Caki2 (cell line): ENCODE data around the gene ITPR3. TPM values are rescaled to one million over a fixed set of nuclear protein-coding genes. Genes with fewer than 3 reads are reported as not detected.

Experiments used
- DNase-seq: peaks from one replicate; pipeline ENCODE4 v3.0.0-alpha.2; 2015; ENCODE audit warnings: low read depth
- in situ Hi-C: cut with HindIII; loops from 2 replicates; pipeline ENCODE4 v1.10.0; 2016; ENCODE audit warnings: low sequenced_read_pairs, low pct_unique_long_range_greater_than_20kb, mixed read lengths
- total RNA-seq: library from RNA; depleted of rRNA; stranded (reverse); fragments of >200 nt; shearing (Covaris generic); gene quantifications from 2 replicates; pipeline ENCODE4 v1.2.3, GENCODE V29; 2014; ENCODE audit warnings: low replicate concordance

ITPR3 gene
- total RNA-seq, 1 experiment from 2014 or later, result 59.3 TPM

DNA sequence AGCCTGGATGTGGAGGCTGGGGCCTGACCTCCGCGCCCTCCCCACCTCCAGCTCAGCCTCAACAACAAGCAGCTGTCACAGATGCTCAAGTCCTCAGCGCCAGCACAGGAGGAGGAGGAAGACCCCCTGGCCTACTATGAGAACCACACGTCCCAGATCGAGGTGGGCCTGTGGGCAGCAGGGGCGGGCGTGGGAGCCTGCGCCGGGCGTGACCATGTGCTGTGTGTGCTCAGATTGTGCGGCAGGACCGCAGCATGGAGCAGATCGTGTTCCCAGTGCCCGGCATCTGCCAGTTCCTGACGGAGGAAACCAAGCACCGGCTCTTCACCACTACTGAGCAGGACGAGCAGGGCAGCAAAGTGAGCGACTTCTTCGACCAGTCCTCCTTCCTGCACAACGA, 66.9 kb downstream of the ITPR3 start:
- no peak for DNase-seq
- in situ Hi-C loops, result no loop called here

DNA sequence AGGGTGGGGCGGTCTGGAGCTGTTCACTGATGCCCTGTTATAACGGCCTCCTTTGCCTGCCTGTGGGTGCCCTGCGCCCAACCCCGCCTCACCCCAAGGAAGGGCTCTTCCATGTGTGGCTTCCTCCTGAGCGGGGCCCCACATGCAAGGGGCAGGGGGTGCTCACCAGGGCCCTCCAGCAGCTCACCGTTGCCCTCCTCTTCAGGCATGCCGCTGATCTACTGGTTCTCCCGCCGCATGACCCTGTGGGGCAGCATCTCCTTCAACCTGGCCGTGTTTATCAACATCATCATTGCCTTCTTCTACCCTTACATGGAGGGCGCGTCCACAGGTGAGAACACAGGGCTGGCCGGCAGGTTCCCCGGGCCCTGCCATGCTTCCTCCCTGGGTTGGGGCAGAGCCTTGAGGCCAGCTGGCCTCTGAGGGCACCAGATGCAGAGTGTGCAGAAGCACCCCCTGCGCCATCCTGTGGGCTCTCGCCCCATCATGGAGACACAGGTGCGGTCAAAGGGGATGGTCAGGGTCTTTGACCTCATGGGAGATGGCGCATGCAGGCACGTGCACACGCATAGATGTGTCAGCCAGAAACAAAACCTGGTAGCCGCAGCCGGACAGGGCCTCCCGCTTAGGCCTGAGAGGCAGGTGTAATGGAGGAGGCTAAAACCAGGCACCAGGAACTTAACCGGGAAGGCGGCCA, 67.5 kb downstream of the ITPR3 start:
- DNase-seq, result no peak
- in situ Hi-C loops, result no loop called here

DNA sequence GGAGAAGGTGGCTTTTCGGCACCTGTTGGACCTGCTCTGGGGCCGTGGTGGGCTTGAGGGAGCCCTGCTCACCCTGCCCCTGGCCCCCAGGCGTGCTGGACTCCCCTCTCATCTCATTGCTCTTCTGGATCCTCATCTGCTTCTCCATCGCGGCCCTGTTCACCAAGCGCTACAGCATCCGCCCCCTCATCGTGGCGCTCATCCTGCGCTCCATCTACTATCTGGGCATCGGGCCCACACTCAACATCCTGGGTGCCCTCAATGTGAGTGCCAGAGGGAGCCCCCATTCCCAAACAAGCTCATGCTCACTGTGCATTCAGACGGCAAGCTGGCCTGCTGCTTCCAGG, 68.0 kb downstream of the ITPR3 start:
- no peak for DNase-seq
- in situ Hi-C loops, result no loop called here

DNA sequence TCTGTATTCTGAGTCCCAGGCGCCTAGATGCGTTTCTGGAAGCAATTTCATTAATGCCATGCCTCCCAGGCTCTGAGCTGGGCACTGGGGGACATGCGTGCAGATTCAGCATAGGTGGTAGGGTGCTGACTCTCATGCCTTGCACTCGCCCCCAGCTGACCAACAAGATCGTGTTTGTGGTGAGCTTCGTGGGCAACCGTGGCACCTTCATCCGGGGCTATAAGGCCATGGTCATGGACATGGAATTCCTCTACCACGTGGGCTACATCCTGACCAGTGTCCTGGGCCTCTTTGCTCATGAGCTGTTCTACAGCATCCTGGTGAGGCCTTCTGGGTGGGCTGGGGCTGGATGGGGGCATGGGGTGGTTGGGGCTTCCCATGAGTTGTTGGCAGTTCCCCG, 68.8 kb downstream of the ITPR3 start:
- DNase-seq, result no peak

DNA sequence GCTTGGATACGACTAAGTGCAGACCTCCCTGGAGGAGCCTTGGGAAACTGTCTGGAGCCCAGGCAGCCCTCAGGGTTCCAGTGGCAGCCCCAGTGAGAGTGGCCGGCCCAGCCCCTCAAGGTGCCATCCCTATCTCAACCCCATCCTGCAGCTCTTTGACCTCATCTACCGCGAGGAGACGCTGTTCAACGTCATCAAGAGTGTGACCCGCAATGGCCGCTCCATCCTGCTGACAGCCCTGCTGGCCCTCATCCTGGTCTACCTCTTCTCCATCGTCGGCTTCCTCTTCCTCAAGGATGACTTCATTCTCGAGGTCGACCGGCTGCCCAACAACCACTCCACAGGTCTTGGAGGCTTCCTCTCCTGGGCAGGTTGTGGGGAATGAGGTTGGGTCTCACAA, 69.6 kb downstream of the ITPR3 start:
- in situ Hi-C loops, result no loop called here

More for the DNA sequence above, 68.8 kb downstream of the ITPR3 start:
- in situ Hi-C loops, result no loop called here

DNA sequence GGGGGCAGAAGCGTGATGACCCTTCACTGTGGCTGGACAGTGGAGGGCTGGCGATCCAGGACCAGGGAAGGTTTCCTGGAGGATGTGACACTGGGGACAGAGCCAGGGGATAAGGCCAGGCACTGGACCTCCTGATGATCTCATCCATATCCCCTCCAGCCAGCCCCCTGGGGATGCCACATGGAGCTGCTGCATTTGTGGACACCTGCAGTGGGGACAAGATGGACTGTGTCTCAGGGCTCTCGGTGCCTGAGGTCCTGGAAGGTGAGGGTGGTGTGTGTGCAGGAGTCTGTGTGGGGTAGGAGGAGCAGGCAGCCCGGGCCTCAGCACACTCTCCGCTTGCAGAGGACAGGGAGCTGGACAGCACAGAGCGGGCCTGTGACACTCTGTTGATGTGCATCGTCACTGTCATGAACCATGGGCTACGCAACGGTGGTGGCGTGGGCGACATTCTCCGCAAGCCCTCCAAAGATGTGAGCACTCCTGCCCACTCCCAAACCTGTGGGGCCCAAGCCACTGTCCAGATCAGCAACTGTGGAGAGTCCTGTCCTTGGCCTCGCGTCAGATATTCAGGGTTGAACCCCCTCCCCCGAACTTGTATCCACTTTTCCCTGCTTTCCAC, 70.4 kb downstream of the ITPR3 start:
- in situ Hi-C loops, result no loop called here
- DNase-seq, result no peak

More for the DNA sequence above, 69.6 kb downstream of the ITPR3 start:
- DNase-seq, result no peak

DNA sequence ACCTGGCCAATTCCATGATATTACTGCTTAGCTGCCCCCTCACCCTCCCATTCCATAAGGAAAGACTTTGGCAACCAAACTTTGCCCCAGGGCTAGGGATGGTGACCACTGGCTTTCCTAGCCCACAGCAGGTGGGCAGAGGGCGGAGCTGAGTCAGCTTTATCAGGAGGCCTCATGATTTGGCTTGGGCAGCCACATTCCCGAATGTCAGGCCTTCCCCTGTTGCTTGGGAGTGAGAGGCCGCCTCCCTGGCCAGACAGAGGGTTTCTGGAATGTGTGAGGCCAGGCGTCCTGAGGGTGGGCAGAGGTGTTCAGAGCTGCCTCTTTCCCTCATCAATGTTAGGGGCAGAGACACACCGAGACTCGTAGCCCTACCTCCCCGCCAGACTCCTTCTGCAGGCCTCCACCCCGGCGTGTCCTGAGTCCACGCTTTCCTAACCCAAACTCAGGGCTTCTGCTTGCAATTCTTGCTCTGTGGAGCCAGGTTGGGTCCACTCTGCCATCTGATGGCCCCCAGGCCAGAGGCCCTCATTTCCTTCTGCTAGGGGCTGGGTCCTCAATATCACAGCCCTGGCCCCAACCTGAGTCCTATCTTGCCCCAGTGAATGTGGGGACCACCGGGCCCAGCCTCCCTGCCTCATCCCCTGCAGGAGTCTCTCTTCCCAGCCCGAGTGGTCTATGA, 71.1 kb downstream of the ITPR3 start:
- in situ Hi-C loops, result no loop called here
- DNase-seq, result no peak

DNA sequence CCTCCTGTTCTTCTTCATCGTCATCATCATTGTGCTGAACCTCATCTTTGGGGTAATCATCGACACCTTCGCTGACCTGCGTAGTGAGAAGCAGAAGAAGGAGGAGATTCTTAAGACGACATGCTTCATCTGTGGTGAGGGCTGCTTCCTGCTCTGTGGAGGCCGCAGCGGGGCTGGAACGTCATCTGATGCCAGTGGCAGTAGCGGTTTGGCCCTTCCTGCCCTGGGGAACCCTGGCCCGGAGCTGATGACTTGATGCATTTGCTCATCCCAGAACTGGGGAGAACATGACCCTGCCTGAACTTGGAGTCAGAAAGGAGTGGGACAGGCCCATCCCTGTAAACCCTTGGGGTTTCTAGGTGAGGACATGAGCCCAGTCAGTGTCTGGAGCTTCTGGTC, 71.6 kb downstream of the ITPR3 start:
- in situ Hi-C loops, result no loop called here
- no peak for DNase-seq

DNA sequence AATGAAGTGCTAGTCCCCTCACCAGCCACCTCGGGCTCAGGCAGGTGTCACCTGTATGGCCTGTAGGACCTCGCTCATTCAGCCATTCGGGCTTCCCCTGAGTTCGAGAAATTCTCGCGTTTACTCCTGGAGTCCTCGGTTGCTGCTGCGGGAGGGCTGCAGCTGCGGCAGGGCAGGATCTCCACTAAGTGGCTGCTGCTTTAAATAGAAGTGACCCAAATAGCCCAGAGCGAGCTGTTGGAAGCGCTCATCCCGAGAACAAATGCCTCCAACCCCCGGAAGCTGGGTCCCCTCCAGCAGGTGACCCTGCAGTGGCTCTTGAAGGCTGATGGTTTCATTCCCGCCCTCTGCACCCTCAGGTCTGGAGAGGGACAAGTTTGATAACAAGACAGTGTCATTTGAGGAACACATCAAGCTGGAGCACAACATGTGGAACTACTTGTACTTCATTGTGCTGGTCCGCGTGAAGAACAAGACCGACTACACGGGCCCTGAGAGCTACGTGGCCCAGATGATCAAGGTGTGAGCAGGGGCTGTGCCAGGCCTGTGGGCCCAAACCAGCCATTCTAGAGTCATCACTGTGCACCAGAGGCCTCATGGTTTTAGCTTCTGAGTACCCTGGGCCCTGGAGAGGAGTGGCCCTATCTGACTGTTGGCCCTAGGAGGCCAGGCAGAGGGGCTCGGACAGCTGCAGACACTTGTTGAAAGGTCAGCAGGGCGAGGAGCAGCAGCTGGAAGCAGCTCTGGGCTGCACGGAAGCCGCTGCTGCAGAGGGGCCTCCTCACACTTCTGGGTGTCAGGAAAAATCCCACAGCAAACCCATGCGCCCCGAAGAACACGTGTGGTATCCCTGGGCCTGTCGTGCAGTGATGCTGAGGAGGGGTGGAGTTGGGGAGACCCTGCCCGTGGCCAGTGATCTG, 72.3 kb downstream of the ITPR3 start:
- in situ Hi-C loops, result no loop called here
- DNase-seq, result no peak

DNA sequence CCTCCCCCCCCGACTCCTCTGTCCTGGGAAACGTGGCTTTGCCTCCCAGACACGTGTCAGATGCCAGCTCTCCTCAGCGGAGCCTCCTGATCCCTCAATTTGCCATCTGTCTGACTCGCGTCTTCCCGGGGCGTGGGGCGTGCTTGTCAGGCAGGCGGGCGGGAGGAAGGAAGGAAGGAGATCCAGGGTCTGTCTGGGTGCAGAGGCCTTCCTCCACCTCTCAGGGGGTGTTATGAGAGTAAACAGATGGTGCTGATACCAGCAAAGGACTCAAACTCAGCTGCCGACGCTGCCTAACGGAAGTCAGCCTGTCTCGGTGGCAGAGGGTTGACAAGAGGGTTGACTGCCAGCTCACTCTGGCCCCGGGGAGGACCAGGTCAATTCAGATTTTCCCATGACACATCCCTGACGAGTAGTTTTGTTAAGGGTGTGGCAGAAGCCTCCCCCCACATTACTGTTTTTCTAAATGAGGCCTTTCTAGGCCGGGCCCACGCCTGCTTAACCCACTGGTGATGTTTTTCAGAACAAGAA, 73.3 kb downstream of the ITPR3 start:
- peak; percentile 79 for DNase-seq
- in situ Hi-C loops, result no loop called here

DNA sequence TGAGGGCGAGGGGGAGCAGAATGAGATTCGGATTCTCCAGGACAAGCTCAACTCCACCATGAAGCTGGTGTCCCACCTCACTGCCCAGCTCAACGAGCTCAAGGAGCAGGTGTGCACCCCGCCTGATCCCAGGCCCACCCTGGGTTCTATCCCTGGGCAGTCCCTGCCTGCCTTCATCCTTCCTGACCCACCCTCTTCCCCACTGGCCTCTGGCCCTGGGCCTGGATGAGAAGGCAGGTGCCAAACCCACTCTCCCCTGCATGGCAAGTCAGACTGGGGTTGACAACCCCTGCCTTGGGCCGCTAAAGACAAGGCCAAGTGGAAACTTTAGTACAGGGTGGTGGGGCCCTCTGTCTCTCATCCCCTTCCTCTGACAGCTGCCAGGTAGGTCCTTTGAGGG, 73.9 kb downstream of the ITPR3 start:
- no peak for DNase-seq
- in situ Hi-C loops, result no loop called here

DNA sequence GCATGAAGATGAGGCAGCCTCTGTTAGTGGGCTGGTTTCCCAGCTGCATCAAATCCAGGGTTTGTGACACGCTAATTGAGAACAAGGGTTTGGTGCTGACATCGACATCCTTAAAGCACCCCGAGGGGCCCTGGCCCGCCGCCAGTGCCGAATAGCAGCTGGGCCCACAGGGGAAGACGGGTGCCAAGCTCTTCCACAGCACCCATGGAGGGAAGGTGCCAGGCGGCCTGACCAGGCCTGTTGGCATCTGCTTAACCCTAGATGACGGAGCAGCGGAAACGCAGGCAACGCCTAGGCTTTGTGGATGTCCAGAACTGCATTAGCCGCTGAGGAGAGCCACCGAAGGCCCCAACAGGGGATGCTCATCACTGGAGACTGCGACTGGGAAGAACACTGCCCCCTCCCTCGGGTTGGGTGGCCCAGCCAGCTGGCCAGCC, 74.3 kb downstream of the ITPR3 start:
- in situ Hi-C loops, result no loop called here
- no peak for DNase-seq

DNA sequence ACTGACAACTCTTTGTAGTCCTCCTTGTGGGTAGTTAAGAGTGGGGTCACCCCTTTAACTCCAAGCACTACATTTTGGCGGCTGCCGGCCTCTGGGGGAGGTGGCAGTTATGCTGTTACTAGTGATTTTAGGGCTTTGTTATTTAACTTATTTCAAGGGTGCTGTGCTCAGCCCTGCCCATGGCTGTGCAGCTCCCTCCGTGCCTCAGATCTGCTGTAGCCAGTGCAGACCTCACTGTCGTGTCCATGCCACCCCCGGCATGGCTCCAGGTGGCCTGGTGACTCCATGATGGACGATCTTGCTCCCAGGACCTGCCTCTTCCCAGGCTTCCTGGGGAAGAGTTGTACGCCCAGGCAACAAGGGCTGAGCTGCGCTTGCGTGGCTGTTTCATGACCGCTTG, 75.0 kb downstream of the ITPR3 start:
- in situ Hi-C loops, result no loop called here
- no peak for DNase-seq

DNA sequence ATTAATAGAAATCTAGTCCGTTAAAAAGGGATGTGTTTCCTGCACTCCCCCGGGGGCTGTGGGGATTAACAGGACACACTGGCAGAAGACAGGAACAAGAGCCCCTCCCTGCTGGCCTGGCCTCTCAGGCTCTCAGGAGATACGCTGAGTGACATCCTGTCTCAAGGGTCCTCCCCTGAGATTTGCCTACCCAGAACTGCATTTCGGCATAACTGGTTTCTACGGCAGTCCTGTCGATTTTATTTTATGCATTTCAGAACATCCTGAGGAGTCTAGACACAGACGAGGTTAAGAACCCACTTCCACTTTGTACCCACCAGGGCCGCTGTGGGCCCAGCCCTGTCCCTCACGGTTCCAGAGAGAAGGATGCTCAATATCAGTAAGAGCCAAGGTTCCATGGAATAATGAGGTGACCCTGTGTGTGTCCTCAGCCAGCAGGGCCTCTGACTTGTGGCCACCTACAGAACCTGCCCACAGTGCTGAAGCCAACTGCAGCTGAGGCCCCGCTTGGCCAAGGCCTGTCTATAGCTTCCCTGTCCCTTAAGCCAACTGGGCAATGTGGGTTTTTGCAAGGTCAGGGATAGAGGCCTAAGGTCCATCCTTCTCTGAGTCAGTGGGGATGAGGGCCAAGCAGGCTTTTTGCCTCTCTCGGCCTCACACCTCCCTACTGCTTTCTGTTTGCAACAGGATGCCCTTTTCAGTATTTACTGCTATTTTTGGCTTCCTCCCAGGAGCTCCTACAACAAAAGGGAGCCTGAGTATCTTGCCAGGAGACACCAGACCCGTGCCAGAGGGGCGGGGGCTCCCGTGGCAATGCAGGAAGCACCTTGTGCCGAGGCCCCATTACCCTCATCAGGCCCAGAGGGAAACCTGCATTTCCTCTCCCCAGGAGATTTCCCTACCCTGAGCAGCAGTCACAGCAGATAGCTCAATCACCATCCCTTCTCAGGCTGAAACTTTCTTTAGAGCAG, 75.7 kb downstream of the ITPR3 start:
- in situ Hi-C loops, result no loop called here
- DNase-seq, result peak; percentile 53

DNA sequence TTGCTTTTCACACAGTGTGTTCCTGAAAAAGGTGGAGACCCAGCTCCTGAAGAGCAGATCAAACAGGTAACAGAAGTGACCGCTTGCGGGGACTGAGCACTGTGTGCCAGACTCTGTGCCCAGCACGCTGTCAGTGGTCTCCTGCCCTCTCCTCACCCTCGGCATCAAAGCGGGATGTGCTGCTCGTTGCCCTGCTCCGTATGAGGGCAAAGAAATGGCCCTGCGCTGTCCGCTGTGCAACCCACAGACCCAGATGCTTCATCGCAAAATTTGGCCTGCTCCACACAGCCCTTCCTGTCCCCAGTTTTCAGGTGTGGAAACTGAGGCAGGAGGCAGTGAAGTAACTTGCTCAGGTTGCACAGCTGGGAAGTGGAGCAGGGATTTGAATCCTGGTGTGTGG, 76.7 kb downstream of the ITPR3 start:
- in situ Hi-C loops, result no loop called here
- DNase-seq, result no peak

DNA sequence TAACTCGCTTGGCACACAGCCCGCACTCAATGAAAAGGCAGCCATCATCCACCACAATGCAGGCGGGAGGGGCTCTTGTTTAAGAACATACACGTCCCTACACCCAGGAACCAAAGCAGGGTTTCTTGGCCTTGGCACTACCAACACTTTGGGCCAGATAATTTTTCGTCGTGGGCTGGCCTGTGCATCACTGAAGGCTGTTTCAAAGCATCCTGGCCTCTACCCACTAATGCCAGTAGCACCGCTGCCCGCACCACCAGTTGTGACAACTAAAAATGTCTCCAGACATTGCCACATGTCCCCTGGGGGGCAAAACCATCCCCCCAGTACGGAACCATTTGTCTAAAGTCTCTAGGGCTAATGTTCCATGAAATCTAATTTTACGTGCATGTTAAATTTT, 77.4 kb downstream of the ITPR3 start:
- in situ Hi-C loops, result no loop called here

DNA sequence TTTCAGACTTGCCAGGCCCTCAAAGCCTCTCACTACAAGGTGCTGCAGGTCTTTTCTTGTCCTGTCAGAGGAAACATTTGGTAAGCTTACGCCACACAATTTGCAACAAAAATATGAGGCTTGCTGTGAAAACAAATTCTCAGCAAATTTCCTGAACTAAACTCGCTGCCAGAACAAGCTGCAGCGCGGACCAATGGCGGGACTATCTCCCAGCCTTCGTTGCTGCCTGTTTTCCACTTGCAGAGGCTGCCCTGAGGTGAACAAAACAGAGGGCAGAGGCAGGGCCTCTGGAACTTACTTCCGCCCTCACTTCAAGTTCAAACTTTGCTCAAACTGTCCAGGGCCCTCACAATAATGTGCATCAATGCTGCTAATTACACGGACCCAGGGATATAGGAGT, 78.0 kb downstream of the ITPR3 start:
- in situ Hi-C loops, result no loop called here
- DNase-seq, result no peak

More for the DNA sequence above, 77.4 kb downstream of the ITPR3 start:
- DNase-seq, result no peak
